Kidney epithelial cell (primary cell): ENCODE results near the gene SHE. TPM values are rescaled to one million over a fixed set of nuclear protein-coding genes. Genes with fewer than 3 reads are reported as not detected.
A peak's percentile ranks its signal among the peaks of the same experiment; 100 is the strongest.

Experiments used
- DNase-seq: peaks from one replicate; pipeline ENCODE4 v3.0.0-alpha.2; 2010; ENCODE audit warnings: low read depth
- H3K27me3 ChIP-seq: 2 replicates; pipeline ENCODE4 v1.6.0; 2011; ENCODE audit warnings: low read length; ENCODE audit not compliant: control insufficient read depth, insufficient read depth
- H3K36me3 ChIP-seq: 2 replicates; pipeline ENCODE4 v1.5.1; 2011; ENCODE audit warnings: low read length; ENCODE audit not compliant: control insufficient read depth, insufficient read depth
- H3K4me3 ChIP-seq: 2 replicates; pipeline ENCODE4 v1.5.1; 2011; ENCODE audit warnings: low read depth, mild to moderate bottlenecking, control low read depth, low read length
- total RNA-seq: library from RNA; depleted of rRNA; stranded (reverse); fragments of >200 nt; gene quantifications from 2 replicates; pipeline ENCODE4 v1.2.3, GENCODE V29; 2015
- TF ChIP-seq, protein P1 (sequence below): IDR thresholded peaks from 2 replicates; pipeline ENCODE4 v1.5.1; 2011; ENCODE audit warnings: mild to moderate bottlenecking, moderate library complexity, low read length, control low read depth, inconsistent platforms; ENCODE audit not compliant: insufficient read depth, poor library complexity, severe bottlenecking

SHE gene
- total RNA-seq, 1 donor from 2014 or later = under 0.01 TPM

DNA sequence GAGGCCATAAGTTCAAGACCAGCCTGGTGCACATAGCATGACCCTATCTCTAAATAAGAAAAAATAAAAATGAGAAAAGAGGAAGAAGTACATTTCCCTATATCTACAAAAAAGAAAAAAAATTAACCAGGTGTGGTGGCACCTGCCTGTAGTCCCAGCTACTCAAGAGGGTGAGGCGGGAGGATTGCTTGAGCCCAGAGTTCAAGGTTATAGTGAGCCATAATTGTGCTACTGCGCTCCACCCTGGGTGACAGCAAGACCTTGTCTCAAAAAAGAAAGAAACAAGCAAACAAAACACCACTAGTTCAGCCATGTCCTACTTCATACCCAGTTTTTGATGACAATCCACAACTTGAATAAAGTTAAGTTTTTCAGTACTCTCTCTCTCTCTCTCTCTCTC is 30.9 kb downstream of the SHE start:
- no peak overlapping the region for H3K4me3 ChIP-seq

DNA sequence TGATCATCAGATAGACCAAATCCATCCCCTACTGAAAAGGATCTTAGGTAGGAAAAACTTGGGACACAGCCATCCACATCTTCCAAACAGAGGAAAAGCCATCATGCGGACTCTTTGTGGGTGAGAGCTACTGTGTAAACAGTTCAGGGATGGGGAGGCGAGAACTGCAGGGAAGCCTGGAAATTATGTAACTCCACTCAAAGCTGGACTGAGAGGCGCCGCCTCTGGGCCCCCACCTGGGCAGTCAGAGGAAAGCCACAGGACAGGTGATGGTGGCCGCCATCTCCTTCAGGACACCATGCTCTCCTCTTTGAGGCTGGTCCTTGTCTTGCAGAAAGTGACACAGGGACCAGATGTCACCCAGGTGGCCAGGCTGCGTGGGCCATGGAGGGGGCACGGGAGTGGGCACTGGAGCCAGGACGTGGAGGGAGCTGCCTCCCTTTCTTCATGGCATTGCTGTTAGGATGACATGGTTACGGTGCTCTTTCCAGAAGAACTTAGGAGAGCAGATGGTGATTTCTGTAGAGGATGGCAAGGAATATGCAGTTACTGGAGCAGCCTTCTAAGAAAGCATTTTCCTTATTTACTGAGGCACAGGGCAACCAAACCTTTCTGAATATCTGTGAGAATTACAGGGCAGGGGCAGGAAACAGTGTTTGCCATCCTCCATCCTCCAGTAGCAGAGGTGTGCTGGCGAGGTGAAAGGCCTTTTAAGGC is 32.2 kb downstream of the SHE start:
- Histone ChIP-seq H3K4me3 (no peak overlapping the region), H3K27me3 (no peaks in the 10 kb centered on the region), H3K36me3 (no peaks in the 10 kb centered on the region)
- DNase-seq = no peak
- TF ChIP-seq, protein P1, sequence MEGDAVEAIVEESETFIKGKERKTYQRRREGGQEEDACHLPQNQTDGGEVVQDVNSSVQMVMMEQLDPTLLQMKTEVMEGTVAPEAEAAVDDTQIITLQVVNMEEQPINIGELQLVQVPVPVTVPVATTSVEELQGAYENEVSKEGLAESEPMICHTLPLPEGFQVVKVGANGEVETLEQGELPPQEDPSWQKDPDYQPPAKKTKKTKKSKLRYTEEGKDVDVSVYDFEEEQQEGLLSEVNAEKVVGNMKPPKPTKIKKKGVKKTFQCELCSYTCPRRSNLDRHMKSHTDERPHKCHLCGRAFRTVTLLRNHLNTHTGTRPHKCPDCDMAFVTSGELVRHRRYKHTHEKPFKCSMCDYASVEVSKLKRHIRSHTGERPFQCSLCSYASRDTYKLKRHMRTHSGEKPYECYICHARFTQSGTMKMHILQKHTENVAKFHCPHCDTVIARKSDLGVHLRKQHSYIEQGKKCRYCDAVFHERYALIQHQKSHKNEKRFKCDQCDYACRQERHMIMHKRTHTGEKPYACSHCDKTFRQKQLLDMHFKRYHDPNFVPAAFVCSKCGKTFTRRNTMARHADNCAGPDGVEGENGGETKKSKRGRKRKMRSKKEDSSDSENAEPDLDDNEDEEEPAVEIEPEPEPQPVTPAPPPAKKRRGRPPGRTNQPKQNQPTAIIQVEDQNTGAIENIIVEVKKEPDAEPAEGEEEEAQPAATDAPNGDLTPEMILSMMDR = no peak

More for the DNA sequence above, 30.9 kb downstream of the SHE start:
- TF ChIP-seq, protein P1 = no peak
- H3K27me3 ChIP-seq = no peaks in the 10 kb centered on the region
- H3K36me3 ChIP-seq = no peaks in the 10 kb centered on the region
- no peak for DNase-seq

DNA sequence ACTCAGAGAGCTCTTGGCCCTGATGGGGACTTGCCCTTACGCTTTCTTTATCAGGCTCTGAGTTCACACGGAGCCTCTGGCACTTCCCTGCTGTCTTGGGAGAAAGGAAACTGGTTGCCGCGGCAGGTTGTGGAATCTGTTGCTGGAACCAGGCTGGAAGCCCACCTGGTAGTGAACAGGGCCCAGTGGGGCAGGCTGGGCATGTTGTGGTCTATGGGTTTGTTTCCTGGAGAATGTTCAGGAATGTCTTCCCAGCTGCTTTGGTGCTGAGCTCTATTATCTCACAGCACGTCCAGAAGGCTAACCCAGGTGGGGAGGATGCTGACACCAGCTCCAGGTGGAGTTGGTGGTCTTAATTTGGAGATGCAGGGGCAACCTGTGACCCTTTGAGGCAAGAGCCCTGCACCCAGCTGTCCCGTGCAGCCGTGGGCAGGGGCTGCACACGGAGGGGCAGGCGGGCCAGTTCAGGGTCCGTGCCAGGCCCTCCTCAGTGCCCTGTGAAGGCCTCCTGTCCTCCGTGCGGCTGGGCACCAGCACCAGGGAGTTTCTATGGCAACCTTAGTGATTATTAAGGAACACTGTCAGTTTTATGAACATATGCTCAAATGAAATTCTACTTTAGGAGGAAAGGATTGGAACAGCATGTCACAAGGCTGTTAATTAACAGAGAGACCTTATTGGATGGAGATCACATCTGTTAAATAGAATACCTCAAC is 33.5 kb downstream of the SHE start:
- TF ChIP-seq, protein P1 = no peak
- no peak for DNase-seq

DNA sequence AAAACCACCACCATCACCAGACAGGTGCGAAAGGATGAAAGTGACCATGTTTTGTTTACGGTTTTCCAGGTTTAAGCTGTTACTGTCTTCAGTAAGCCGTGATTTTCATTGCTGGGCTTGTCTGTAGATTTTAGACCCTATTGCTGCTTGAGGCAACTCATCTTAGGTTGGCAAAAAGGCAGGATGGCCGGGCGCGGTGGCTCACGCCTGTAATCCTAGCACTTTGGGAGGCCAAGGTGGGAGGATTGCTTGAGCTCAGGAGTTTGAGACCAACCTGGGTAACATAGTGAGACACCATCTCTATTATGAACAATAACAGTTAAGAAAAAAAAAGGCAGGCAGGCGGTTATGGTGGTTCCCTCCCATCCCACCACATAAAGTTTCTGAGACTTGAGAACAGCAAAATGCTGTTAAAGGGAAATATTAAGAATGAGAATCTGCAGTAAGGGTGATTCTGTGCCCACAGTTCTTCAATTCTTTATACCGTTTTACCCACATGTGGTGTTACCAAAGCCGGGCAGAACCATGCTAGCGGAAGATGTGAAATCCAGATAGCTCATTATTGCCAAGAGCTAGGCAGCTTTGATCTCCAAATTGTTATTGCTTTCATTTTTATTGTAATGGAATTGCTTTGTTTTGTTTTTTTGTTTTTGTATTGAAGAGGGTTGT is 34.6 kb downstream of the SHE start:
- TF ChIP-seq, protein P1 = no peak
- Histone ChIP-seq H3K4me3 (no peak overlapping the region), H3K27me3 (no peaks in the 10 kb centered on the region), H3K36me3 (no peaks in the 10 kb centered on the region)
- DNase-seq = no peak

More for the DNA sequence above, 33.5 kb downstream of the SHE start:
- Histone ChIP-seq H3K36me3 (no peaks in the 10 kb centered on the region), H3K27me3 (no peaks in the 10 kb centered on the region), H3K4me3 (no peak overlapping the region)

DNA sequence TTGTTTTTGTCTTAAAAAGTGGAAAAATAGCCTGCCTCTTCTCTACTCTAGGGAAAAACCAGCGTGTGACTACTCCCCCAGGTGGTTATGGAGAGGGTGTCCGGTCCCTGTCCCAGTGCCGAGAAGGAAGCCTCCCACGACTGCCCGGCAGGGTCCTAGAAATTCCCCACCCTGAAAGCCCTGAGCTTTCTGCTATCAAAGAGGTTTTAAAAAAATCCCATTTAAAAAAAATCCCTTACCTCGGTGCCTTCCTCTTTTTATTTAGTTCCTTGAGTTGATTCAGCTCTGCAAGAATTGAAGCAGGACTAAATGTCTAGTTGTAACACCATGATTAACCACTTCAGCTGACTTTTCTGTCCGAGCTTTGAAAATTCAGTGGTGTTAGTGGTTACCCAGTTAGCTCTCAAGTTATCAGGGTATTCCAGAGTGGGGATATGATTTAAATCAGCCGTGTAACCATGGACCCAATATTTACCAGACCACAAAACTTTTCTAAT is 35.2 kb downstream of the SHE start:
- no peaks in the 10 kb centered on the region for H3K36me3 ChIP-seq

More for the DNA sequence above, 35.2 kb downstream of the SHE start:
- Histone ChIP-seq H3K4me3 (no peak overlapping the region), H3K27me3 (no peaks in the 10 kb centered on the region)
- DNase-seq = no peak
- TF ChIP-seq, protein P1 = peak; percentile 20
